Uterus (tissue), 4 donors: ENCODE results near the gene WFDC6. TPM values are rescaled to one million over a fixed set of nuclear protein-coding genes. Genes with fewer than 3 reads are reported as not detected.
"Not testable (repeated sequence)": the region's sequence is repeated elsewhere in the genome, so short reads cannot be mapped to it uniquely, and the experiment has no call there.

Source experiments
- DNase-seq, 2 donors: peaks; one replicate each; pipeline ENCODE4 v3.0.0-alpha.2; 2019 to 2020
- H3K27ac ChIP-seq, 2 donors: fragments of 200-600 bp; sonication (generic); 1 replicate in 1 of 2; 2 replicates in 1 of 2; pipeline ENCODE4 v1.5.1; 2016 to 2018
- H3K27me3 ChIP-seq, 2 donors: fragments of 200-600 bp; sonication (generic); one replicate each; pipeline ENCODE4 v1.5.1; 2018 to 2019; ENCODE audit warnings: control low read depth in 1 of 2
- H3K36me3 ChIP-seq, 2 donors: fragments of 200-600 bp; sonication (generic); one replicate each; pipeline ENCODE4 v1.5.1; 2019; ENCODE audit warnings: control low read depth in 1 of 2
- H3K4me1 ChIP-seq, 2 donors: fragments of 200-600 bp; sonication (generic); one replicate each; pipeline ENCODE4 v1.5.1; 2018 to 2019; ENCODE audit warnings: control low read depth in 1 of 2
- H3K4me3 ChIP-seq, 2 donors: fragments of 200-600 bp; sonication (generic); 1 replicate in 1 of 2; 2 replicates in 1 of 2; pipeline ENCODE4 v1.5.1; 2018 to 2019; ENCODE audit warnings: mild to moderate bottlenecking in 1 of 2
- H3K9me3 ChIP-seq, 2 donors: fragments of 200-600 bp; sonication (generic); one replicate each; pipeline ENCODE4 v1.5.1; 2019; ENCODE audit warnings: control low read depth in 1 of 2
- CTCF ChIP-seq, 4 experiments: fragments of 200-600 bp in 2 of 4; fragments of 450-650 bp in 2 of 4; sonication (generic) in 2 of 4; IDR thresholded peaks; one replicate each; pipeline ENCODE4 v1.5.1; 2016 to 2019; ENCODE audit warnings: antibody characterized with exemption in 4 of 4, mild to moderate bottlenecking in 2 of 4, moderate library complexity in 1 of 4
- POLR2A ChIP-seq, 2 donors: fragments of 450-650 bp; IDR thresholded peaks; one replicate each; pipeline ENCODE4 v1.6.1; 2016; ENCODE audit warnings: antibody characterized with exemption in 2 of 2, mild to moderate bottlenecking in 1 of 2, moderate library complexity in 1 of 2
- intact Hi-C: fragments of 100-400 bp; cut with DNase I; formaldehyde crosslinking; loops from one replicate; pipeline ENCODE4 v1.15.1; 2023; ENCODE audit warnings: low total_unique reads
- total RNA-seq, 4 donors: library from RNA; depleted of rRNA in 3 of 4; stranded (reverse); fragments of >200 nt in 3 of 4; gene quantifications; one replicate each; pipeline versions ENCODE4 v1.1.0 to v1.2.4, GENCODE V29; 2014 to 2023
- donor health status: DM: yes; HTN: yes; CAD: no.

The WFDC6 gene
- total RNA-seq = not detected

DNA sequence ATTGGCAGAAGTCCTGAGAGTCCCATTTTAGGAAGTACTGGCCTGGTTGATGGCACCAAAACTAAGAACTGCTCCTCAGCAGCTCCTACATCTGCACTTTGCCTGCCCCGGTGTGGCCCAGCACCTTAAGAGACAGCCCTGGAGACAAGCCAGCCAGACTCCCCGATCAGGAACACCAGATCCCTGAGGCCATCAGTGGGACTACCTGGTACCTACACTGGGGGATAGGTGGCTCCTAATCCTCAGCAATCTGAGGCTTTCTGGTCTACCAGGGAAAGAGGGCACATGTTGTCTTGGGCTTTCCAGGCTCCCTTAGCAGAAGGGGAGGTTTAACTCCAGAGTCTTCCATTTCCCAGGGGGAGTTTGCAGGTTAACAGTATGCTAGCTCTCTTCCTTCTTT, at the start of gene WFDC6:
TSS of gene WFDC6 (minus strand) at position 101 of the 400 bp plus-strand sequence. CDS start at position 26, 75 bp downstream.
- no peak within 1 kb of the TSS for H3K27ac ChIP-seq
- TF ChIP-seq POLR2A (IDR thresholded peaks at IDR 0.05) = no peak
- no peak for TF ChIP-seq CTCF (IDR thresholded peaks at IDR 0.05)
- intact Hi-C loops = no loop called here

GRCh38 chr20:45588800-45589199, 49.5 kb upstream of the WFDC6 start:
- no peak overlapping the region for H3K27ac ChIP-seq
- intact Hi-C loops = no loop called here

More for the DNA sequence above, at the start of gene WFDC6:
- Histone ChIP-seq H3K9me3 (no peaks in the 10 kb centered on the region), H3K4me3 (no peak within 1 kb of the TSS), H3K27me3 (no peaks in the 10 kb centered on the region), H3K36me3 (no peaks in the 10 kb centered on the region), H3K4me1 (no peaks in the 10 kb centered on the region)
- no peak for DNase-seq

DNA sequence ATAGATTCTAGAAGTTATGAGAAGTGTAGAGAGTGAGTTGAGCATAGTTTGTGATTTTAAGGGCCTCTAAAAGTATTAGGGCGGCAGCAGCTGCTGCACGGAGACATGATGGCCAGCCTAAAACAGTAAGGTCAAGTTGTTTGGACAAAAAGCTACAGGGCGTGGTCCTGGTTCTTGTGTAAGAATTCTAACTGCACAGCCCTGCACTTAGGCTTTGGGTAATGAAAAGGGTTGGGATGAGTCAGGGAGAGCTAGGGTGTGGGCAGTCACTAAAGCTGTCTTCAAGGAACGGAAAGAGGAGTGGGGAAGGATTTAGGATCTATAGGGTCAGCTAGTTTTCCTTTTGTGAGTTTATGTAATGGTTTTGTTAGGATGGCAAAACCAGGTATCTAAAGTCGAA, 46.7 kb upstream of the WFDC6 start:
- H3K4me3 ChIP-seq, H3K27me3 ChIP-seq, intact Hi-C loops, H3K36me3 ChIP-seq, H3K4me1 ChIP-seq, H3K27ac ChIP-seq, DNase-seq, H3K9me3 ChIP-seq: not testable (repeated sequence)

More at GRCh38 chr20:45588800-45589199, 49.5 kb upstream of the WFDC6 start:
- no peaks in the 10 kb centered on the region for H3K4me1 ChIP-seq
- no peaks in the 10 kb centered on the region for H3K27me3 ChIP-seq
- H3K4me3 ChIP-seq = no peak overlapping the region
- no peaks in the 10 kb centered on the region for H3K36me3 ChIP-seq
- H3K9me3 ChIP-seq = no peaks in the 10 kb centered on the region
- TF ChIP-seq CTCF (IDR thresholded peaks at IDR 0.05) (no peak), POLR2A (IDR thresholded peaks at IDR 0.05) (no peak)
- DNase-seq = no peak

DNA sequence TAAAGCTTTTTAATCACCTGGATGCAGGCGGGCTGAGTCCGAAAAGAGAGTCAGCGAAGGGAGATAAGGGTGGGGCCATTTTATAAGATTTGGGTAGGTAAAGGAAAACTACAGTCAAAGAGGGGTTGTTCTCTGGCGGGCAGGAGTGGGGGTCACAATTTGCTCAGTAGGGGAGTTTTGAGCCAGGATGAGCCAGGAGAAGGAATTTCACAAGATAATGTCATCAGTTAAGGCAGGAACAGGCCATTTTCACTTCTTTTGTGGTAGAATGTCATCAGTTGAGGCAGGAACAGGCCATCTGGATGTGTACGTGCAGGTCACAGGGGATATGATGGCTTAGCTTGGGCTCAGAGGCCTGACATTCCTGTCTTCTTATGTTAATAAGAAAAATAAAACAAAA, 45.0 kb upstream of the WFDC6 start:
- H3K27me3 ChIP-seq, DNase-seq, H3K9me3 ChIP-seq, H3K27ac ChIP-seq, H3K4me3 ChIP-seq, intact Hi-C loops, H3K36me3 ChIP-seq, H3K4me1 ChIP-seq: not testable (repeated sequence)

- H3K27ac ChIP-seq = no peak overlapping the region
Measured at GRCh38 chr20:45583502-45583901, 44.2 kb upstream of the WFDC6 start.

DNA sequence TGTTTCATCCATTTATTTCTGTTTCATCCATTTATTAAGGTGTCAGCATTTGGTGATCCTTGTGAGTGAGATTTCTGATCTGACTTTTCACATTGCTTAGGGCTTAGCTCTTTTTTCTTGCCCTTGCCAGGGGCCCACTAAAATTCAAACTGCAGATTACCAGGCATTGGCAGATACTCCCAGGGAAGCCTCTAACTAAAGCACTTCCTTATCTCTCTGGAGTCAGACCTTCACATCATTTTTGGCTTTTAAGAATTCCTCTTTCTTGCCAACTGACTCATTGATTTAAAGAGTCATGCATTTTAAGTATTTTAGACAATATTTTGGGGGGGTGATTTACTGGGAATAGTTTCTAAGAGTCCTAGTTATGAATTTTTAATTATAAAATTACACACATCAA, 42.4 kb upstream of the WFDC6 start:
- Histone ChIP-seq H3K36me3 (no peaks in the 10 kb centered on the region), H3K4me3 (no peak overlapping the region), H3K27me3 (peaks cover 0 to 7% of the 10 kb centered on the region in 2 donors), H3K9me3 (no peaks in the 10 kb centered on the region), H3K4me1 (no peaks in the 10 kb centered on the region), H3K27ac (no peak overlapping the region)
- TF ChIP-seq CTCF (IDR thresholded peaks at IDR 0.05) (no peak), POLR2A (IDR thresholded peaks at IDR 0.05) (no peak)
- DNase-seq = no peak
- intact Hi-C loops = no loop called here

More at GRCh38 chr20:45583502-45583901, 44.2 kb upstream of the WFDC6 start:
- H3K4me1 ChIP-seq = no peaks in the 10 kb centered on the region
- H3K36me3 ChIP-seq = no peaks in the 10 kb centered on the region
- intact Hi-C loops = no loop called here
- H3K9me3 ChIP-seq = no peaks in the 10 kb centered on the region
- TF ChIP-seq POLR2A (IDR thresholded peaks at IDR 0.05) = no peak
- no peak overlapping the region for H3K4me3 ChIP-seq
- peaks cover 0 to 7% of the 10 kb centered on the region in 2 donors for H3K27me3 ChIP-seq
- no peak for DNase-seq

DNA sequence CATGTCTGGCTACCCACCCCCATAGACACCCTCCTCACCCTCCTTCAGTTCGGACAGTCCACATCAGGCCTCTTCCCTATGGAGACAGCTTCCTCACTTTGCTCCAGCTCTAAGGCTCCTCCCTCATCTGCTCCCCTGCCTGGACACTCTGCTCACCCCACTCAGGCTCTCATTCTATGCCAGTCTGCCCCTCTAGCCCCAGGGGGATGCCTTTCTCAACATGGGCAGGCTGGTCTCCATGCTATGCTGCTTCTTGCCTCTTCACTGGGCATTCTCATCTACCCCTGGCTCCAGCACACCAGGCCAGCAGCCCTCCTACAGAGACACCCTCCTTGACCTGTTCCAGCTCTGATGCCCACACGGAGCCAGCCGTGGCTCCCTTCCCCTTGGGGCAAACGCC, 39.9 kb upstream of the WFDC6 start, which contains the start of gene WFDC8:
TSS of gene WFDC8 (minus strand) at position 101 of the 400 bp plus-strand sequence. CDS start at position 64, 37 bp downstream.
- no peak for TF ChIP-seq CTCF (IDR thresholded peaks at IDR 0.05)
- no peak for TF ChIP-seq POLR2A (IDR thresholded peaks at IDR 0.05)
- no peak within 1 kb of the TSS for H3K4me3 ChIP-seq
- no peaks in the 10 kb centered on the region for H3K9me3 ChIP-seq
- H3K27me3 ChIP-seq = peaks cover 0 to 7% of the 10 kb centered on the region in 2 donors
- intact Hi-C loops = no loop called here
- H3K27ac ChIP-seq = no peak within 1 kb of the TSS
- no peak for DNase-seq
- H3K36me3 ChIP-seq = no peaks in the 10 kb centered on the region
- no peaks in the 10 kb centered on the region for H3K4me1 ChIP-seq
